Memory B cell (primary cell): Measurements from ENCODE around the gene SNX30.

Experiments
- ATAC-seq: fragments of 150-1000 bp; cut with Tn5 transposase; 2 replicates; pipeline ENCODE4 v1.10.0; 2021; ENCODE audit warnings: low read depth, mild to moderate bottlenecking, moderate library complexity
- DNase-seq, 2 donors: peaks; one replicate each; pipeline ENCODE4 v3.0.0; 2022; ENCODE audit warnings: low spot score in 2 of 2
- H3K27ac Mint-ChIP-seq: one replicate; pipeline ENCODE4 v1.8.0; 2022; ENCODE audit warnings: mild to moderate bottlenecking, moderate library complexity, mixed read lengths
- H3K27me3 Mint-ChIP-seq: one replicate; pipeline ENCODE4 v1.8.0; 2022; ENCODE audit warnings: mixed read lengths
- H3K36me3 Mint-ChIP-seq: one replicate; pipeline ENCODE4 v1.8.0; 2022; ENCODE audit warnings: mild to moderate bottlenecking, mixed read lengths
- H3K4me1 Mint-ChIP-seq: one replicate; pipeline ENCODE4 v1.8.0; 2022; ENCODE audit warnings: mixed read lengths
- H3K4me3 Mint-ChIP-seq: one replicate; pipeline ENCODE4 v1.8.0; 2022; ENCODE audit warnings: mild to moderate bottlenecking, moderate library complexity, mixed read lengths
- H3K9me3 Mint-ChIP-seq: one replicate; pipeline ENCODE4 v1.8.0; 2022; ENCODE audit warnings: mixed read lengths

The SNX30 gene

DNA sequence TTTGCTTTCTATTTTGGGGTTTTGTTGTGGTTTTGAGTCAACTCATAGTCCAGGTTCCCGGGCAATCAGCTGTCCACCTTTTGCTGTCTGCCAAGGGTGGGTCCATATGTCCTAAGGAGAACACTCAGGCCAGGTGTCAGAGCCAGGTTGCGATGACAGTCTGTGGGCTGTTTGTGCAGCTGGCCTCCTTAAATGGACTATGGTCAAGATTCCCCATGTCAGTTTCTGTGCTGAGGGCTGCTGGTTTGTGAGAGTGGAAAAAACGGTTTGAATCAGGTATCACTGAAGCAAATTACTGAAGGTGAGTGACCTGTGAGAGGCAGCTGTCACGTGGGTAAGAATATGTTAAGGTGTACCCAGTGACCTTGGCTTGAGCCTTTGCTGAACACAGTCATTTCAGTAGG is 33.0 kb downstream of the SNX30 start:
- no peak overlapping the region for H3K27ac Mint-ChIP-seq
- ATAC-seq (no peak), DNase-seq (no peak)
- no peaks in the 10 kb centered on the region for H3K9me3 Mint-ChIP-seq
- H3K36me3 Mint-ChIP-seq = peaks cover 2% of the 10 kb centered on the region
- peaks cover 3% of the 10 kb centered on the region for H3K27me3 Mint-ChIP-seq
- H3K4me1 Mint-ChIP-seq = peaks cover 30% of the 10 kb centered on the region
- no peak overlapping the region for H3K4me3 Mint-ChIP-seq

GRCh38 chr9:112784020-112784785 is 33.6 kb downstream of the SNX30 start:
- Mint-ChIP-seq H3K27ac (no peak overlapping the region), H3K4me3 (no peak overlapping the region), H3K27me3 (peaks cover 3% of the 10 kb centered on the region), H3K36me3 (peaks cover 2% of the 10 kb centered on the region), H3K4me1 (peaks cover 27% of the 10 kb centered on the region), H3K9me3 (no peaks in the 10 kb centered on the region)
- DNase-seq (no peak), ATAC-seq (no peak)

- Mint-ChIP-seq H3K9me3 (no peaks in the 10 kb centered on the region), H3K27me3 (peaks cover 3% of the 10 kb centered on the region), H3K4me3 (no peak overlapping the region), H3K4me1 (peaks cover 27% of the 10 kb centered on the region), H3K27ac (no peak overlapping the region), H3K36me3 (peaks cover 2% of the 10 kb centered on the region)
- no peak for DNase-seq
- ATAC-seq = no peak
Observed at GRCh38 chr9:112785986-112786385, 35.4 kb downstream of the SNX30 start.

DNA sequence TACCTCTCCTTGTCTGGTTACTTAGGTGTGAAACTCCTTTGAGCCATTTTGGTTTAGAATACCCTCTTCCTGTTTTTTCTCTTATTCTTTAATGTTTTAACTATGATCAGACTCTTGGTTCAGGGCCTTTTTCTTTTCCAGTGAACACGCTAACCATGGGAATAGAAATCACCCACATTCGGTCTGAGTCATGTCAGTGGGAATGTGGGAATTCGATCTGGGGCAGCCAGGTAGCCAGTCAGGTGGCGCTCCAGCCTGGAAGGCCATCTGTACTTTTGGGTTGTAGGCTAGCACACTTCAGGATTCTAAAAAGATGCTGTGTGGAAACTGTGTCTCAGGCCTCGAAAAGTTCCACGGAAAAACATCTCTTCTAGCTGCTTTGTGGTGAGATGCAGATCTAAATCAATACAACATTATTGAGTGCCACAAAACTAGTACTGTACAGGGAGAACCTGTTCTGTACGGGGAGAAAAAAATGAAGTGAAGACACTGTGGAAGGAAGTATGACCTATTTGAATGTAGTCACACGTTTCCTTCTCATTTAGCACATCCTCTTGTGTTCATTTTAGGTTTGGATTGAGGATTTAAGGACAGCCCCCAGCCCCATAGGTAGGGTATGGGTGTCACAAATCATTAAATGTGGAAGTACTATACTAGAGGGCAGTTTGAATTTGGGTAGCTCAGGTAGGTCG is 36.4 kb downstream of the SNX30 start:
- peaks cover 27% of the 10 kb centered on the region for H3K4me1 Mint-ChIP-seq

DNA sequence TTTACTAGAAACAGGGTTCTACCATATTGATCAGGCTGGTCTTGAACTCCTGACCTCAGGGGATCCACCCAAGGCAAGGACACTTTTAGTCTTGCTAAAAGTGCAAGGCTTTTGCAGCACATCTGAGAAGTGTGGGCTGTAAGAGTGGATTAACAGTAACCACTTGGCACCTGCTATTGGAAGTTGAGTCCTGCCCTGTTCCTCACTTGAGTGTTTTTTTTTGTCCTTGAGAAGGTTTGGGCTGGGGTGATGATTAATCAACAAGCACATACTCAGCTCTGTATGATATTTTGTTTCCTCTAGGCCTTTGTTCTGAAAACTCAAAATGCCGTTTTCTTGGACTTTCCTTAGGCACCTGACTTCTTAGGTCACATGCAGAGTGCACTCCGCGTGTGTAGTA is 37.4 kb downstream of the SNX30 start:
- DNase-seq (no peak), ATAC-seq (no peak)
- H3K9me3 Mint-ChIP-seq = no peaks in the 10 kb centered on the region
- H3K4me3 Mint-ChIP-seq = no peak overlapping the region
- no peak overlapping the region for H3K27ac Mint-ChIP-seq
- peaks cover 2% of the 10 kb centered on the region for H3K36me3 Mint-ChIP-seq
- H3K27me3 Mint-ChIP-seq = peaks cover 3% of the 10 kb centered on the region
- peaks cover 29% of the 10 kb centered on the region for H3K4me1 Mint-ChIP-seq

More for the DNA sequence above, 36.4 kb downstream of the SNX30 start:
- Mint-ChIP-seq H3K9me3 (no peaks in the 10 kb centered on the region), H3K36me3 (peaks cover 2% of the 10 kb centered on the region), H3K27ac (peak overlapping the region; percentile 42), H3K27me3 (peaks cover 3% of the 10 kb centered on the region), H3K4me3 (peak overlapping the region; percentile 67)
- DNase-seq (no peak), ATAC-seq (peak; percentile 89)

GRCh38 chr9:112789473-112789872 is 38.9 kb downstream of the SNX30 start:
- DNase-seq = no peak
- no peak overlapping the region for H3K27ac Mint-ChIP-seq
- peaks cover 2% of the 10 kb centered on the region for H3K36me3 Mint-ChIP-seq
- ATAC-seq = no peak
- peaks cover 3% of the 10 kb centered on the region for H3K27me3 Mint-ChIP-seq
- H3K4me1 Mint-ChIP-seq = peaks cover 32% of the 10 kb centered on the region
- no peak overlapping the region for H3K4me3 Mint-ChIP-seq
- no peaks in the 10 kb centered on the region for H3K9me3 Mint-ChIP-seq

GRCh38 chr9:112789891-112790774 is 39.6 kb downstream of the SNX30 start:
- peaks cover 29% of the 10 kb centered on the region for H3K4me1 Mint-ChIP-seq
- H3K27ac Mint-ChIP-seq = no peak overlapping the region
- H3K4me3 Mint-ChIP-seq = no peak overlapping the region
- H3K27me3 Mint-ChIP-seq = no peaks in the 10 kb centered on the region
- no peak for DNase-seq
- no peaks in the 10 kb centered on the region for H3K9me3 Mint-ChIP-seq
- H3K36me3 Mint-ChIP-seq = peaks cover 2% of the 10 kb centered on the region
- ATAC-seq = no peak

DNA sequence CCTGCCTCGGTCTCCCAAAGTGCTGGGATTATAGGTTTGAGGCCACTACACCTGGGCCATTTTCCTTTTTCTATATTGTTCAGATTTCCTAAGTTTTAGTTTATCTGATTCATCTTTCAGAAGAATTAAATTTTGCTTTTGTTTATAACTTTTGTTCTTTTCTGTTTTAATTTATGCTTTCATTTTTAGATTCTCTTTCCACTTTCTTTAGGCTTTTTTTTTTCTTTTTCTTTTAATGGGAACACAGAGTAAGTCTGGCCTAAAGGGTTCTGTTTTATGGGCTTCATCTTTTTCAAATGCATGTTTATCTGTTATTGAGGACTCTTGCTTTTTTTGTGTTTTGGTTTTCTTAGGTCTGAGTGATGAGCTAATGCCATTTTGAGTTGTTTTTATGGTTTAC is 42.1 kb downstream of the SNX30 start:
- no peaks in the 10 kb centered on the region for H3K27me3 Mint-ChIP-seq
- H3K27ac Mint-ChIP-seq = no peak overlapping the region
- DNase-seq (no peak), ATAC-seq (no peak)
- H3K4me1 Mint-ChIP-seq = peaks cover 14% of the 10 kb centered on the region
- no peak overlapping the region for H3K4me3 Mint-ChIP-seq
- H3K9me3 Mint-ChIP-seq = no peaks in the 10 kb centered on the region
- no peaks in the 10 kb centered on the region for H3K36me3 Mint-ChIP-seq

- DNase-seq = peak; percentile 80
- ATAC-seq = peak; percentile 99
- Mint-ChIP-seq H3K36me3 (no peaks in the 10 kb centered on the region), H3K4me3 (no peak overlapping the region), H3K27me3 (no peaks in the 10 kb centered on the region), H3K27ac (no peak overlapping the region), H3K9me3 (no peaks in the 10 kb centered on the region), H3K4me1 (peaks cover 10% of the 10 kb centered on the region)
Observed at GRCh38 chr9:112793213-112793810, 42.8 kb downstream of the SNX30 start.

DNA sequence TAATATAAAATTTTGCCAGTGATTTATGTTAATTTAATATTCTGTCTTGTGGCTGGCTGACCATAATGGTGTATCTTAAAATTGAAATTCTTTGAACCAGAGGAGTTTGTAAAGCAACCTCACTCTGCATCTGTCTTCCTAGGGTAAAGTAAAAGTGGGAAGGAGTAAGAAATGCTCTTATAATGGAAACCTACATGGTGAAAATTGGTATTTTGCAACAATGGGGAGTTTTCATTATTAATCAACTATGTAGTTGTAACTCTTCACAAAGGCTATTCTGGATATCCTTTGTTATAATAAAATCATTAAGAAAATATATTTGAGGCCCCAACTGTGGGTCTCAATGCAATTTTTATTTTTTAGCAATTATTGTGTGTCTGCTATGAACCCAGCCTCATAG is 44.2 kb downstream of the SNX30 start:
- DNase-seq (no peak), ATAC-seq (no peak)
- H3K27ac Mint-ChIP-seq = no peak overlapping the region
- H3K4me3 Mint-ChIP-seq = no peak overlapping the region
- H3K9me3 Mint-ChIP-seq = no peaks in the 10 kb centered on the region
- H3K36me3 Mint-ChIP-seq = no peaks in the 10 kb centered on the region
- H3K27me3 Mint-ChIP-seq = no peaks in the 10 kb centered on the region
- peaks cover 5% of the 10 kb centered on the region for H3K4me1 Mint-ChIP-seq

DNA sequence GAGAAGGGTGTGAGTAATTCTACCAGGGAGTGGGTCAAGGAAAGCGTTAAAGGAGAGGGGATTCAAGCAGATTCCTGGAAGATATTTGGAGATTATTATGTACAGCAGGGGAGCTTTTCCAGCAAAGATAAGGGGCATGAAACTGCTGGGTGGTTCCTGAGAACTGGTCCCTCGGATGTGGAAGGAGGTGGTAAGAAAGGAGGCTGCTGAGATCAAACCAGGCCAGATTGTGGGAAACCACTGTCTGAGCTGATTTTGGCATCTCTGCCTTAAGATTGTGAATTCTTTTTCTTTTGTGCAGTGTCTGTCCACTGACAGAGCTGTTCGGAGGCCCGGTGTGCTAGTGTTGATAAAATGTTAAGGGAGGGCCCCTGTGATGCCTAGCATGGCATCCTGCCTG is 45.4 kb downstream of the SNX30 start:
- DNase-seq (no peak), ATAC-seq (no peak)
- H3K4me1 Mint-ChIP-seq = peaks cover 5% of the 10 kb centered on the region
- no peaks in the 10 kb centered on the region for H3K27me3 Mint-ChIP-seq
- H3K36me3 Mint-ChIP-seq = no peaks in the 10 kb centered on the region
- no peaks in the 10 kb centered on the region for H3K9me3 Mint-ChIP-seq
- no peak overlapping the region for H3K27ac Mint-ChIP-seq
- no peak overlapping the region for H3K4me3 Mint-ChIP-seq

DNA sequence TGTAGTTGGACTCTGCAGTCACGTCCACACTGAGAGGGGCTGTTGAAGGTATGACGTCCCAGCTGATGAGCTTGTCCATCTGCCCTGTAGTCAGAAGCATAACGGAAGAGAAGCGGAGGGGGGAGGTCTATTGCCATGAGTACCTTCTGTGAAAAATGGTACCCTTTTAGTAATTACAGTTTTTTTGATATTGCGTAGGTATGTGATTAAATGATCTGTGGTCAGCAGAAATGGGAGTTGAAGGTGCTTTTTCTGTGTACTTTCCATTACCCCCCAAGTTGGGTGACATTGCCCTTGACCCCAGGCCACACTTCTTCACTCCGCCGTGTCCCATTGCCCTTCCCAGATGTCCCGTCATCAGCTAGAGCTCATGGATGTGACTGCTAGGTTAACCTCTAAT is 45.9 kb downstream of the SNX30 start:
- H3K27ac Mint-ChIP-seq = no peak overlapping the region

GRCh38 chr9:112809351-112809848 is 58.8 kb downstream of the SNX30 start:
- peak; percentile 93 for ATAC-seq
- Mint-ChIP-seq H3K27ac (no peak overlapping the region), H3K27me3 (peaks cover 8% of the 10 kb centered on the region), H3K4me3 (no peak overlapping the region), H3K36me3 (peaks cover 8% of the 10 kb centered on the region), H3K9me3 (no peaks in the 10 kb centered on the region), H3K4me1 (peaks cover 5% of the 10 kb centered on the region)
- peak; percentile 23 to 40 for DNase-seq

More for the DNA sequence above, 45.9 kb downstream of the SNX30 start:
- Mint-ChIP-seq H3K9me3 (no peaks in the 10 kb centered on the region), H3K4me1 (peaks cover 5% of the 10 kb centered on the region), H3K36me3 (no peaks in the 10 kb centered on the region), H3K4me3 (no peak overlapping the region), H3K27me3 (no peaks in the 10 kb centered on the region)
- DNase-seq (no peak), ATAC-seq (no peak)
